ENCODE results near the gene PTPRQ.

- TF ChIP-seq GATA2 (IDR thresholded peaks at IDR 0.05; ENCODE audit: low read depth, low read length) (no peak), GATA3 (IDR thresholded peaks at IDR 0.05; ENCODE audit: low read depth, low read length) (no peak)
Measured at GRCh38 chr12:80709811-80710726, 266.0 kb downstream of the PTPRQ start.

Data from SH-SY5Y (cell line).